Measurements from ENCODE around the gene ARSK.
A peak's percentile ranks its signal among the peaks of the same experiment; 100 is the strongest.
"Not testable (repeated sequence)": the region's sequence is repeated elsewhere in the genome, so short reads cannot be mapped to it uniquely, and the experiment has no call there.

The ARSK gene

DNA sequence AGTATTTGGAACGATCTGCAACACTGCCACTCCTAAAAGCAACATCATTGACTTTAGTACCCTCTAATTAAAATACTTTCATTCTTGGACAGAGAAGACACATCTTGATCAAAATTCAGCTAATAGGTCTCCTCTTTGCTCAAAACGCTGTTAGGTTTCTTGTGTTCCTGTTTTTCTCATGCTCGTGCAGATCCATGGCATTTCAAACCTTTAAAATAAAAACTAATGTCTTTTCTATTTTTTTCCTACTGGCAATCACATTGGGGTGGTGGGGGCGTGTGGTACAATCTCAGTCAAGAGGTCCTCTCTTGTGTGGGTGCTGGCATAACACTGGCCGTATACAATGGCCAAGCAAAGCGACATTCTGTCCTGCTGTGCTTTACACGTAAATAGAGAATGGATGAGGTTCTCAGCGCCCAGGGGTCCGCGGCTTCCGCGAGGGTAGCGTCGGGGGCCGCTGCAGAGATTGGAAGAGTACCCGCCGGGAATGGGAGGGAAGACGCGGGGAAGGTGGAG, 64.7 kb downstream of the ARSK start:
- DNase-seq: no peak
- in situ Hi-C loops (cut with MboI; ENCODE audit: low pct_unique_long_range_greater_than_20kb, low sequenced_read_pairs): no loop called here

DNA sequence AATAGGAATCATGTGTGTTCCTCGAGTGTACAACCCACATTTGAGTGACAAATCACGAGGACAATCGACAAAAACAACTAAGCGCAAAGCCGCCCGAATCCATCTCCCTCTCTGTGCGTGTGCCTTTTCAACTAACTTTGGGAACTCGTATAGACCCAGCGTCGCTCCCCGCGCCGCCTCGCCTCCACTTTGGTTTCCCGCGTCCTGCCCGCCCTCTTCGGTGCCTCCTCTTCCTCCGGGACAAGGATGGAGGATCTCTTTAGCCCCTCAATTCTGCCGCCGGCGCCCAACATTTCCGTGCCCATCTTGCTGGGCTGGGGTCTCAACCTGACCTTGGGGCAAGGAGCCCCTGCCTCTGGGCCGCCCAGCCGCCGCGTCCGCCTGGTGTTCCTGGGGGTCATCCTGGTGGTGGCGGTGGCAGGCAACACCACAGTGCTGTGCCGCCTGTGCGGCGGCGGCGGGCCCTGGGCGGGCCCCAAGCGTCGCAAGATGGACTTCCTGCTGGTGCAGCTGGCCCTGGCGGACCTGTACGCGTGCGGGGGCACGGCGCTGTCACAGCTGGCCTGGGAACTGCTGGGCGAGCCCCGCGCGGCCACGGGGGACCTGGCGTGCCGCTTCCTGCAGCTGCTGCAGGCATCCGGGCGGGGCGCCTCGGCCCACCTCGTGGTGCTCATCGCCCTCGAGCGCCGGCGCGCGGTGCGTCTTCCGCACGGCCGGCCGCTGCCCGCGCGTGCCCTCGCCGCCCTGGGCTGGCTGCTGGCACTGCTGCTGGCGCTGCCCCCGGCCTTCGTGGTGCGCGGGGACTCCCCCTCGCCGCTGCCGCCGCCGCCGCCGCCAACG, 65.3 kb downstream of the ARSK start, which contains the start of gene GPR150:
GPR150 (plus strand) TSS at position 58 of the 840 bp plus-strand sequence; CDS start at position 247, 189 bp downstream.
- DNase-seq: no peak
- in situ Hi-C loops (cut with MboI; ENCODE audit: low pct_unique_long_range_greater_than_20kb, low sequenced_read_pairs): no loop called here

DNA sequence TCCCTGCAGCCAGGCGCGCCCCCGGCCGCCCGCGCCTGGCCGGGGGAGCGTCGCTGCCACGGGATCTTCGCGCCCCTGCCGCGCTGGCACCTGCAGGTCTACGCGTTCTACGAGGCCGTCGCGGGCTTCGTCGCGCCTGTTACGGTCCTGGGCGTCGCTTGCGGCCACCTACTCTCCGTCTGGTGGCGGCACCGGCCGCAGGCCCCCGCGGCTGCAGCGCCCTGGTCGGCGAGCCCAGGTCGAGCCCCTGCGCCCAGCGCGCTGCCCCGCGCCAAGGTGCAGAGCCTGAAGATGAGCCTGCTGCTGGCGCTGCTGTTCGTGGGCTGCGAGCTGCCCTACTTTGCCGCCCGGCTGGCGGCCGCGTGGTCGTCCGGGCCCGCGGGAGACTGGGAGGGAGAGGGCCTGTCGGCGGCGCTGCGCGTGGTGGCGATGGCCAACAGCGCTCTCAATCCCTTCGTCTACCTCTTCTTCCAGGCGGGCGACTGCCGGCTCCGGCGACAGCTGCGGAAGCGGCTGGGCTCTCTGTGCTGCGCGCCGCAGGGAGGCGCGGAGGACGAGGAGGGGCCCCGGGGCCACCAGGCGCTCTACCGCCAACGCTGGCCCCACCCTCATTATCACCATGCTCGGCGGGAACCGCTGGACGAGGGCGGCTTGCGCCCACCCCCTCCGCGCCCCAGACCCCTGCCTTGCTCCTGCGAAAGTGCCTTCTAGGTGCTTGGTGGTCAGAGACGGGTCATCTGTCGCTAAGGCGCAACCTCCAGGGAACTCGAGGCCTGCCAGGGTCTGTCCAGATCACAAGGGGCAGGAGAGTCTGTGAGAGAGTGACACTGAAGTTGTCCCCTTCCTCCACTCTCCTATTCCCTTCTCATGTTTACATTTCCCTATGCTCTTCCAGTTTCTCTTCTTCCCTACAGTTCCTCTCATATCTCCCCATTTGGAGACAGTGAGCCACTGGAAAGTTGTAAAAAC, 66.3 kb downstream of the ARSK start:
- in situ Hi-C loops (cut with MboI; ENCODE audit: low pct_unique_long_range_greater_than_20kb, low sequenced_read_pairs): no loop called here
- no peak for DNase-seq

DNA sequence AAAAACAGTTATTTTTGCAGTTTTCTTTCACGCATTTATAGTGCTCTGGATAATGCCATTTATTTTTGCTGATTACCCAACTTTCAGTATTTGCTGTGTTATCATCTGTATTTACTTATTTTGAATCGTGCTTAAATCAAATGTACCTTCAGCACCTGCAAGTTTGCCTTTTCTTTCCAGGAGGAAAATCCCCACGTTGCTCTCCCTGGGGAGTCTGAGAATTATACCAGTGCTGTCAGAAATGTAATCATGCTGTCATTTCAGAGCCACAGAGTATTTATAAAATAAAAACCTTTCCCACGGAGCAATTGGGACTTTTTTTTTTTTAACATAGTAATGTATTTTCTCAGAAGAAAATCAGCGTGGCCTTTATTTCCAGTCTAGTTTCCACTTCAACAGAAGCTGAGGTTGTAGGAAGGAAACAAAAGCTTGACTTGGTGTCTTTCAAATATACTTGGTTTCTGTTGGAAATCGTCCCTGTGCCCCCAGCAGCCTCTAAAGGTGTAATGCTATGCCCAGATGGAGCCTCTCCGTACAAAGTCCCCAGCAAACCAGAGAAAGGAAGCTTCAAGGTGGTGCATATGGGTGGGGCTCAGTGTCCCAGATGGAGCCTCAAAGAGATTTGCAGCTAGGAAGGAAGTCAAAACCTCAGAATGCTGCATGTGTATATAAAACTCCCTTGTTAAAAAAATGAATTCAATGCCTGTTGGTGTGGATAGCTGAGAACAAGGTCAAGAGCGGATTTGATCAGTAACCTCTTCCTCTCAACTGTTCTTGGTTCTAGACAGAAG, 67.1 kb downstream of the ARSK start:
- in situ Hi-C loops (cut with MboI; ENCODE audit: low pct_unique_long_range_greater_than_20kb, low sequenced_read_pairs): no loop called here
- DNase-seq: peak; percentile 78

DNA sequence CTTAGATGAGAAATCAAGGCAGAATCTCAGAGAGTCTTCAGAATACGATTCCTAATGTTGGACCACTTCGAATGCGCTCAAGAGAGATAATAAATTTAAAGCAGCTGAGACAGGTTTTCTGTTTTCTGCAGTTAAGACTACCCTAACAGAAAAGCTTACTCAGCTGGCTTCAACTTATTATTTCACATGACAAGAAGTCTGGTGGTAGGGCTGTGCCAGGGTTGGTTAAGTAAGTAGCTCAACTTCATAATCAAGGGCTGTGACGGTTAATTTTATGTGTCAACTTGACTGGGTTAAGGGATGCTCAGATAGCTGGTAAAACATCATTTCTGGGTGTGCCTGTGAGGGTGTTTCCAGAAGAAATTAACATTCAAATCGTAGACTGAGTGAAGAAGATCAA, 68.8 kb downstream of the ARSK start:
- no peak for DNase-seq
- in situ Hi-C loops (cut with MboI; ENCODE audit: low pct_unique_long_range_greater_than_20kb, low sequenced_read_pairs): no loop called here

DNA sequence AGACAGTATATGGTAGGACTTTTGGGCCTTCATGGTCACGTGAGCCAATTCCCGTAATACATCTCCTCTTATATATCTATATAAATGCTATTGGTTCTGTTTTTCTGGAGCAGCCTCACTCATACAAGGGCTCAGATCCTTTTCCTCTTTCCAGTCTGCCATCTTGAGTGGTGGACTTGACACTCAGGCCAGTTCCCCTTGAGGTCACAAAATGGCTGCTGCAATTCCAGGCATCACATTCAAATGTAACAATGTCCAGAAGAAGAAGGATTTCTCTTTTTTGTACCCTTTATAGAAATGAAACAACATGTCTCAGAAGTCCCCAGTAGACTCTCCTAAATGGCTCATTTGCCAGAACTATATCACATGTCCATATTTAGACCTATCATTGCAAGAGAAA, 69.5 kb downstream of the ARSK start:
- in situ Hi-C loops (cut with MboI; ENCODE audit: low pct_unique_long_range_greater_than_20kb, low sequenced_read_pairs): no loop called here
- no peak for DNase-seq

DNA sequence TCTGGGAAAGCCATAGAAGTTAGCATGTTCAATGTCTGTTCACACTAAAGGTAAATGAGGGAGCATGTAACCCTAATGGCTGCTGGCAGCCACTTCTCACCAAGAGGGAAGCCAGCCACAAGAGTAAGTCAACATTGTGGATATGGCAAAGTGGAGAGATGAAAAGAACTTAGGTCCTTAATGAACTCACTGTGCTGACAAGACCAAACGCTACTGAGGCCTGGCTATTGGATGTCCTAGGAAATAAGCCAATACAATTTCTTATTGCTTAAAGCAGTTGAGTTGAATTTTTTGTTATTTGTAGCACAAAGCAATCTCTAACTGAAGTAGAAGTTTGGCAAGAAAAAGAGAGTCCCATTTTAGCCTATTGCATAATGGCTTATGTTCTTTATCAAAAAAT, 71.8 kb downstream of the ARSK start:
- no peak for DNase-seq
- in situ Hi-C loops (cut with MboI; ENCODE audit: low pct_unique_long_range_greater_than_20kb, low sequenced_read_pairs): no loop called here

DNA sequence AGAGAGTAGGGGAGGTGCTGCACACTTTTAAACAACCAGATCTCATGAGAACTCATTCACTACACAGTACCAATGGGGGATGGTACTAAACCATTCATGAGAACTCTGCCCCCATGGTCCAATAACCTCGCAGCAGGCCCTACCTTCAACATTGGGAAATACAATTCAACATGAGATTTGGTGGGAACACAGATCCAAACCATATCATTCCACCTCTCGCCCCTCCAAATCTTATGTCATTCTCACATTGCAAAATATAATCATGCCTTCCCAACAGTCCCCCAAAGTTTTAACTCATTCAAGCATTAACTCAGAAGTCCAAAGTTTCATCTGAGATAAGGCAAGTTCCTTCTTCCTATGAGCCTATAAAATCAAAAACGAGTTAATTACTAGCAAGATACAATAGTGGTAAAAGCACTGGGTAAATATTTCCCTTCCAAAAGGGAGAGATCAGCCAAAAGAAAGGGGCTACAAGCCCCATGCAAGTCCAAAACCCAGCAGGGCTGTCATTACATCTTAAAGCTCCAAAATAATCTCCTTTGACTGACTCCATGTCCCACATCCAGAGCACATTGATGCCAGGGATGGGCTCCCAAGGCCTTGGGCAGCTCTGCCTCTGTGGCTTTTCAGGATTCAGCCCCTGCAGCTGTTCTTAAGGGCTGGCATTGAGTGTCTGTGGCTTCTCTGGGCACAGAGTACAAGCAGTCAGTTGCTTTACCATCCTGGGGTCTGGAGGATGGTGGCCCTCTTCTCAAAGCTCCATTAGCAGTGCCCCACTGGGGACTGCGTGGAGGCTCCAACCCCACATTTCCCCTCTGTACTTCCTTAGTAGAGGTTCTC, 73.3 kb downstream of the ARSK start:
- in situ Hi-C loops (cut with MboI; ENCODE audit: low pct_unique_long_range_greater_than_20kb, low sequenced_read_pairs): no loop called here
- DNase-seq: no peak

DNA sequence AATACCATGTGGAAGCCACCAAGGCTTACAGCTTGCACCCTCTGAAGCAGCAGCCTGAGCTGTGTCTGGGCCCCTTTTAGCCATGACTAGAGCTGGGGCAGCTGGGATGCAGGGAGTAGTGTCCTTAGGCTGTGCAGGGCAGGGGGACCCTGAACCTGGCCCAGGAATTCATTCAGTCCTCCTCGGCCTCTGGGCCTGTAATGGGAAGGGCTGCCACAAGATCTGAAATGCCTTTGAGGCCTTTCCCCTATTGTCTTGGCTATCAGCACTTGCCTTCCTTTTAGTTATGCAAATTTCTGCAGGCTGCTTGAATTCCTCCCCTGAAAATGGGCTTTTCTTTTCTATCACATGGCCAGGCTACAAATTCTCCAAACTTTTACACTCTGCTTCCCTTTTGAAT, 74.0 kb downstream of the ARSK start:
- in situ Hi-C loops (cut with MboI; ENCODE audit: low pct_unique_long_range_greater_than_20kb, low sequenced_read_pairs): no loop called here
- no peak for DNase-seq

DNA sequence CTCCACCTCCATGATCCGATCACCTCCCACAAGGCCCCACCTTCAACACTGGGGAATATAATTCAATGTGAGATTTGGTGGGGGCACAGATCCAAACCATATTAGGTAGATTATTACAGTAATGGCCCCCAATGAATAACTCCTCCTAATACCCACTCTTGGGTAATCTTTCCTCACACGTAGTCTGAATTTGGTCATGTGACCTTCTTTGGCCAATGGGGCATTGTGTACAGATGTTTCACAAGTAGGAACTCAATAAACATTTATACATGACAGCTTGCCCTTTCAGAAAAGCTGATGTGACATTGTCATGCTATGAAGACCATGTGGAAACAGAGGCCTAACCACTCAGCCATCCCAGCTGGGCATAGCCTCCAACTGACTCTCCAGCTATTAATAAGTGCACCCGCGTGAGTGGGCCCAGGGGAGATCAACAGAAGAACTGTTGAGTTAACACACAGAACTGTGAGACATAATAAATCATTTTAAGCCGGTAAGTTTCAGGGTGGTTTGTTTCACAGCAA, 75.6 kb downstream of the ARSK start:
- in situ Hi-C loops (cut with MboI; ENCODE audit: low pct_unique_long_range_greater_than_20kb, low sequenced_read_pairs): no loop called here
- no peak for DNase-seq

DNA sequence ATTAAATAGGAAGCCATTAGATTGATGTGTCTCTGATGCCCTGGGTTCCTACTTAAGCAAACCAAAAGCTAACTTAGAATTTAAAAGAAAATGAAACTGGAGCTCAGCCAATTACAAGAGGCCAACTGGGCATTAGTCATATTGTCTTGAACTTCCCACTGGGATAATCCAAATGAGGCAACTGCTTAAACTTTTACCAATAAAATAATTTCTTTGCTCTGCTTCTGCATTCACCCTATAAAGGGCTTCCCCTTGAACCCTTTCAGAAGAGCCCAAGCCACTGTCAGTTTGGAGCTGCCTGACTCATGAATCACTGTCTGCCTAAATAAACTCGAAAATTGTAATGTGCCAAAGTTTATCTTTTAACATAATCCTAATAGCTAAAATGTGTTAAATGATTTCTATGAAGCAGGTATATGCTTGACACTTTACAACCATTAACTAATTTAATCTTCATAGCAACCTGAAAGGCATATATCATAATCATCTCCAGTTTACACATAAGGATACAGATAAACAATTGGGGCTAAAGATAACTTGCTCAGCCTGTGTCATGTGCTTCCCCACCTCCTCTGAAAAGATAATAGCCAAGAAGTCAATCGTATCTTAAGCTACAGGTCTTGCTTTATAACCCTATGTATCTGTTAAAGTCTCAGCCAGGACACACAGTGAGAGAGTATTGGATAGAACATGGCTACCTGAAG, 76.5 kb downstream of the ARSK start:
- DNase-seq: no peak
- in situ Hi-C loops (cut with MboI; ENCODE audit: low pct_unique_long_range_greater_than_20kb, low sequenced_read_pairs): no loop called here

DNA sequence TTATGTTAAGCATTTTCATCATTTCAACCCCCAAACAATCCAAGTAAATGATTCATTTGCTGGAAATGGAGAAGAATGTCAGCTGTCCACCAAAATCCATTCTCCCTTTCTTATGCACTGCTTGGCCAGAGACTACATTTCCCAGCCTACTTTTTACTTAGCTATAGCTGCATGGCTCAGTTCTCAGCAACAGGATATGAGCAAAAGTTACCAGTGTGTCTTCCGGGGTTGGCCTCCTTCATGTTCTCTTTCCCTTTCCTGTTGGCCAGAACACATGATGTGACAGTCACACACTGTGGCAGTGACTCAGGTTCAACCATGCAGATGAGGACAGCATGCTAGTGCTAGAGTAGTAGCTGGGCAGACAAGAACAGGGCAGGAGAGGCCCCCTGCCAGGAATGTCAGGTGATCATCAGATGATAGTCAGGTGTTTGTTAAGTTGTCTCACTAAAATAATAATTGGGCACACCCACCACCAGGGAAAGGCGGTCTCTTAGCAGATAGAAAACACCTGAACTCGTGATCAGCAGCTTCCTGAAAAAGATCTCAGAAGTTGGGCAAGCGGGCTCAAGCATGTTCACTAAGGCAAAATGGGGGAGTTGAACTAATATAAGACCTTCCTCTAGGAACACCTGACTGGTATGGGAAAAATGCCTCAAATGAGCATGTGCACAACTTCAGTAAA, 77.2 kb downstream of the ARSK start:
- peak; percentile 51 for DNase-seq
- in situ Hi-C loops (cut with MboI; ENCODE audit: low pct_unique_long_range_greater_than_20kb, low sequenced_read_pairs): no loop called here

DNA sequence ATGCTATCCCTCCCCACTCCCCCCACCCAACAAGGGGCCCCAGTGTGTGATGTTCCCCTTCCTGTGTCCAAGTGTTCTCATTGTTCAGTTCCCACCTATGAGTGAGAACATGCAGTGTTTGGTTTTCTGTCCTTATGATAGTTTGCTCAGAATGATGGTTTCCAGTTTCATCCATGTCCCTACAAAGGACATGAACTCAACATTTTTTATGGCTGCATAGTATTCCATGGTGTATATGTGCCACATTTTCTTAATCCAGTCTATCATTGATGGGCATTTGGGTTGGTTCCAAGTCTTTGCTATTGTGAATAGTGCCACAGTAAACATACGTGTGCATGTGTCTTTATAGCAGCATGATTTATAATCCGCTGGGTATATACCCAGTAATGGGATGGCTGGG, 78.0 kb downstream of the ARSK start:
- in situ Hi-C loops (cut with MboI; ENCODE audit: low pct_unique_long_range_greater_than_20kb, low sequenced_read_pairs): not testable (repeated sequence)

DNA sequence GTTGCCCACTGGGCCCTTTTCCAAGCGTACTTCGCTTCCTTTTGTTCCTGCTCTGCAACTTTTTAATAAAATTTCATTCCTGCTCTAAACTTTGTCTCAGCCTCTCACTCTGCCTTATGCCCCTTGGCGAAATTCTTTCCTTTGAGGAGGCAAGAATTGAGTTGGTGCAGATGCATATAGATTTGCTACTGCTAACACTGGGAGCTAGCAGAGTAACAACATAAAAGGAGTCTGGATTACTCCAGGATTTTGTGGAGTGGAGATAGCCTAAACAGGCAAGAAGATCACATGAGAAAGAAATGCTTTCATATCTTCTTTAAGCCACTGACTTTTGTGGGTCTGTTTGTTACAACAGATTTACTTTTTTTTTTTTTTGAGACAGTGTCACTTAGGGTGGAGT, 78.8 kb downstream of the ARSK start:
- no peak for DNase-seq
- in situ Hi-C loops (cut with MboI; ENCODE audit: low pct_unique_long_range_greater_than_20kb, low sequenced_read_pairs): no loop called here

More for the DNA sequence above, 78.0 kb downstream of the ARSK start:
- not testable (repeated sequence) for DNase-seq

DNA sequence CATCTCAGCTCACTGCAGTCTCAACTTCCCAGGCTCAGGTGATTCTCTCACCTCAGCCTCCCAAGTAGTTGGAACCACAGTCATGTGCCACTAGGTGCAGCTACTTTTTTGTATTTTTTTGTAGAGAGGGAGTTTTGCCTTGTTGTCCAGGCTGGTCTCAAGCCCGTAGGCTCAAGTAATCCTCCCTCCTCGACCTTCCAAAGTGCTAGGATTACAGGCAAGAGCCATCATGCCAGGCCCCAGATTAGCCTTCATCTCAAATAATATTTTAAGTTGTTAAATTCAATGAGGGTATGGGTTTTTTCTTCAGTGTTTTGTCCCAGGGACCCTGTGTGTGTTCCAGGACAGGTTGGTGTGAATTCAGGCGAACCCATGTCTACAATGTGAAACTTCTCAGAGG, 79.2 kb downstream of the ARSK start:
- no peak for DNase-seq
- in situ Hi-C loops (cut with MboI; ENCODE audit: low pct_unique_long_range_greater_than_20kb, low sequenced_read_pairs): no loop called here

DNA sequence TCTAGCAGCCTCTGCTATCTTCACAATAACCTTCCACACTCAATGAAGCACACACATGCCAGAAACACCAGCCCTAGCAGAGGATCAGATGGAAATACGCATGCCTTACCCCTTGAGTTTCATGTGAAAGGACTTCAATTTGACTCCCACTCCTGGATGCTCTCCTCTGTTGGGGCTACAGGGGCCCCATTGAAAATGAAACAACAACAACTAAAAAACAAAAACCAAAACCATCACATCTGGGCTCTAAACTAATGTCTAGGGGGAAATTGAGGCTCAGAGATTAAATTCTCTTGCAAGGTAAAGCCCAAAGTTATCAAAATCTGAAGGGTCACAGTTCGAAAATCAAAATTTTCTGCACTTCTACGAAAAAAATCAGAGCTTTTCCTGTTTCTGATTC, 83.7 kb downstream of the ARSK start:
- in situ Hi-C loops (cut with MboI; ENCODE audit: low pct_unique_long_range_greater_than_20kb, low sequenced_read_pairs): no loop called here
- DNase-seq: no peak

DNA sequence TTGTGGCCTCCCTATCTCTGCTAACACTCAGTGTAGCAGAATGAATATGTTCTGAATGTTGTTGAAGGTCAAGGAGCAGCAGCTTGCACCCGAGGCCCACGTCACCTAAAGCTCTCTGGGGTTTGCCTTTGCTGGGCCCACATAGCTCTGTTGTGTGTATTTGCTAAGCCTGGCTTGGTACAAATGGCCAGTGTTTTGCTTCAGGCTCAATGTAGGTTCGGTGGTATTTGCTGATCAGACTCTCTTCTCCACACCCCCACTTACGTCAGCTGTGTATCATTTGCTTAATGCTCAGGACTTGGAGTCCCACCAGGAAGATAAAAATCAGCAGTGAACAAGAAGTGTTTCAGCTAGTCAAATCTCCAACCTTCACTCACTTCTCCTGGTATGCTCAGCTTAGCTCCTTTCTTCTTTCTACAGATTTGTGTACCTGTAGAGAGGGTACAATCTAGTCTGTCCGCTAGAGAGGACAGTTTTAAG, 86.9 kb downstream of the ARSK start:
- in situ Hi-C loops (cut with MboI; ENCODE audit: low pct_unique_long_range_greater_than_20kb, low sequenced_read_pairs): no loop called here
- DNase-seq: no peak

All from KBM-7 (cell line).